Uterus (tissue), 4 donors: ENCODE results near the gene LCE1F. TPM values are rescaled to one million over a fixed set of nuclear protein-coding genes. Genes with fewer than 3 reads are reported as not detected.

ENCODE experiments used
- DNase-seq, 2 donors: peaks; one replicate each; pipeline ENCODE4 v3.0.0-alpha.2; 2019 to 2020
- H3K27ac ChIP-seq, 2 donors: fragments of 200-600 bp; sonication (generic); 1 replicate in 1 of 2; 2 replicates in 1 of 2; pipeline ENCODE4 v1.5.1; 2016 to 2018
- H3K27me3 ChIP-seq, 2 donors: fragments of 200-600 bp; sonication (generic); one replicate each; pipeline ENCODE4 v1.5.1; 2018 to 2019; ENCODE audit warnings: control low read depth in 1 of 2
- H3K36me3 ChIP-seq, 2 donors: fragments of 200-600 bp; sonication (generic); one replicate each; pipeline ENCODE4 v1.5.1; 2019; ENCODE audit warnings: control low read depth in 1 of 2
- H3K4me1 ChIP-seq, 2 donors: fragments of 200-600 bp; sonication (generic); one replicate each; pipeline ENCODE4 v1.5.1; 2018 to 2019; ENCODE audit warnings: control low read depth in 1 of 2
- H3K4me3 ChIP-seq, 2 donors: fragments of 200-600 bp; sonication (generic); 1 replicate in 1 of 2; 2 replicates in 1 of 2; pipeline ENCODE4 v1.5.1; 2018 to 2019; ENCODE audit warnings: mild to moderate bottlenecking in 1 of 2
- H3K9me3 ChIP-seq, 2 donors: fragments of 200-600 bp; sonication (generic); one replicate each; pipeline ENCODE4 v1.5.1; 2019; ENCODE audit warnings: control low read depth in 1 of 2
- CTCF ChIP-seq, 4 experiments: fragments of 200-600 bp in 2 of 4; fragments of 450-650 bp in 2 of 4; sonication (generic) in 2 of 4; IDR thresholded peaks; one replicate each; pipeline ENCODE4 v1.5.1; 2016 to 2019; ENCODE audit warnings: antibody characterized with exemption in 4 of 4, mild to moderate bottlenecking in 2 of 4, moderate library complexity in 1 of 4
- POLR2A ChIP-seq, 2 donors: fragments of 450-650 bp; IDR thresholded peaks; one replicate each; pipeline ENCODE4 v1.6.1; 2016; ENCODE audit warnings: antibody characterized with exemption in 2 of 2, mild to moderate bottlenecking in 1 of 2, moderate library complexity in 1 of 2
- intact Hi-C: fragments of 100-400 bp; cut with DNase I; formaldehyde crosslinking; loops from one replicate; pipeline ENCODE4 v1.15.1; 2023; ENCODE audit warnings: low total_unique reads
- total RNA-seq, 4 donors: library from RNA; depleted of rRNA in 3 of 4; stranded (reverse); fragments of >200 nt in 3 of 4; gene quantifications; one replicate each; pipeline versions ENCODE4 v1.1.0 to v1.2.4, GENCODE V29; 2014 to 2023
- donor health status: DM: yes; HTN: yes; CAD: no.

LCE1F gene
- total RNA-seq, 4 donors from 2014 or later: not detected

GRCh38 chr1:152811050-152811449 lies 36.1 kb downstream of the LCE1F start:
- intact Hi-C loops: no loop called here
- no peak for DNase-seq
- no peak overlapping the region for H3K4me3 ChIP-seq
- no peaks in the 10 kb centered on the region for H3K4me1 ChIP-seq
- no peaks in the 10 kb centered on the region for H3K27me3 ChIP-seq
- TF ChIP-seq POLR2A (IDR thresholded peaks at IDR 0.05) (no peak), CTCF (IDR thresholded peaks at IDR 0.05) (no peak)
- H3K9me3 ChIP-seq: no peaks in the 10 kb centered on the region
- H3K36me3 ChIP-seq: no peaks in the 10 kb centered on the region
- H3K27ac ChIP-seq: no peak overlapping the region

DNA sequence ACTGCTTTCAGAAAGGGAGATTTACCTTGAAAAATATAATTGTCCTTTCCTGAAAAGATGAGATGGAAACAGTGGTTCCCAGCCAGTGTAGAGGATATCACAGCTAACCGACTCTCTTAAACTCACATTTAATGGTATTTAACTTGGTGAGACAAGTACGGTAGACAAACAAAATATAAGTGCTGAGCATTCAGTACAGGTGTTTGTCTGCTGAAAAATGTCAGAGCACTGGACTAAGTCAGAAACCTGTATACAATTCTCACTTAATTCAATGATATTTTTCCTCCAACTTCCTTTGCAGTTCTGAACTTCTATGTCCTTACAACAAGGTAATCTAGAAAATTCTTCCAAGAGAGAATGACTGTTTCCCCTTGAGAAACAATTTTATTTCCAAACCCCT lies 36.7 kb downstream of the LCE1F start, which contains the start of gene LCE1B:
TSS of gene LCE1B (plus strand) at position 301 of the 400 bp plus-strand sequence. CDS start 476 bp downstream, outside the sequence.
- Histone ChIP-seq H3K27ac (no peak within 1 kb of the TSS), H3K9me3 (no peaks in the 10 kb centered on the region), H3K27me3 (no peaks in the 10 kb centered on the region), H3K4me1 (no peaks in the 10 kb centered on the region), H3K4me3 (no peak within 1 kb of the TSS), H3K36me3 (no peaks in the 10 kb centered on the region)
- DNase-seq: no peak
- intact Hi-C loops: no loop called here
- no peak for TF ChIP-seq POLR2A (IDR thresholded peaks at IDR 0.05)
- TF ChIP-seq CTCF (IDR thresholded peaks at IDR 0.05): no peak

DNA sequence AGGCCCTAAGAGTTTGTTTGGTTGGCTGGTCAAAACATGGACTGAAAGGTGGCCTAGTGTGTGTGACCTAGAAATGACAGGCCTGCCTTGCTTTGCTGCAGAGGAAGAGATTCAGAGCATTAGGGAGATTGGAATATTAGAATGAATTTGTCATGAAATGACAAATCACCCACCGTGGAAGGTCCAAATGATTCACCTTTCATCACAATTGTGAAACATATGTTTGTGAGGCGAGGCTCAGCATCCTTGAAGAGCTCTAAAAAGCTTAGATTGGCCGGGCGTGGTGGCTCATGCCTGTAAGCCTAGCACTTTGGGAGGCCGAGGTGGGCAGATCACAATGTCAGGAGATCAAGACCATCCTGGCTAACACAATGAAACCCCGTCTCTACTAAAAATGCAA lies 42.4 kb downstream of the LCE1F start:
- no peak overlapping the region for H3K4me3 ChIP-seq
- H3K36me3 ChIP-seq: no peaks in the 10 kb centered on the region
- H3K4me1 ChIP-seq: no peaks in the 10 kb centered on the region
- no peak for DNase-seq
- intact Hi-C loops: no loop called here
- H3K27me3 ChIP-seq: no peaks in the 10 kb centered on the region
- H3K9me3 ChIP-seq: no peaks in the 10 kb centered on the region
- TF ChIP-seq POLR2A (IDR thresholded peaks at IDR 0.05) (no peak), CTCF (IDR thresholded peaks at IDR 0.05) (no peak)
- H3K27ac ChIP-seq: no peak overlapping the region

DNA sequence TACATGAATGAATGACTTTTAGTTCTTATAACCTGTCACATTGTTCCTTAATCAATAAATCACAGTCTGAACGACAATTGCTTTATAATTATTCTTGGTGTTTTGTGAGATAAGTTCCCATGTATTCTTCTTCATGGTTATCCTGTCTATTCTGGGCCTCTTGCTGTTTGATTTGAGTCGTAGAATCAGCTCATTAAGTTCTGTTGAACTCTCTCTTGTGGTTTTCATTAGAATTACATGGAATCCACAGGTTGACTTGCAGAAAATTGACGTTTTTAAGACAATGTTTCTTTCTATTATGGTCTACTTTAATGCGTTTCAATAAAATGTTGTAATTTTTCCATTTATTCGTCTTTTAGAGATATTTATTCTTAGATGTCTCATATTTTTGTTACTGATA lies 48.4 kb downstream of the LCE1F start:
- DNase-seq: no peak
- no peak overlapping the region for H3K27ac ChIP-seq
- H3K4me3 ChIP-seq: no peak overlapping the region
- intact Hi-C loops: no loop called here
- H3K36me3 ChIP-seq: no peaks in the 10 kb centered on the region
- no peaks in the 10 kb centered on the region for H3K4me1 ChIP-seq
- no peaks in the 10 kb centered on the region for H3K9me3 ChIP-seq
- TF ChIP-seq CTCF (IDR thresholded peaks at IDR 0.05) (no peak), POLR2A (IDR thresholded peaks at IDR 0.05) (no peak)
- H3K27me3 ChIP-seq: no peaks in the 10 kb centered on the region

GRCh38 chr1:152824964-152825363 lies 50.0 kb downstream of the LCE1F start:
- no peak for TF ChIP-seq CTCF (IDR thresholded peaks at IDR 0.05)
- no peak for TF ChIP-seq POLR2A (IDR thresholded peaks at IDR 0.05)
- Histone ChIP-seq H3K36me3 (no peaks in the 10 kb centered on the region), H3K27ac (no peak overlapping the region), H3K4me1 (no peaks in the 10 kb centered on the region), H3K4me3 (no peak overlapping the region), H3K27me3 (no peaks in the 10 kb centered on the region), H3K9me3 (no peaks in the 10 kb centered on the region)
- intact Hi-C loops: no loop called here
- no peak for DNase-seq

Other genes with a start within 250 kb of the LCE1F start
- gene LCE3E, start 208.4 kb upstream of the LCE1F start, total RNA-seq: not detected
- gene LCE3D, start 194.6 kb upstream of the LCE1F start, total RNA-seq: not detected
- not detected for gene LCE3C, start 174.9 kb upstream of the LCE1F start, total RNA-seq
- gene LCE3B, start 161.3 kb upstream of the LCE1F start, total RNA-seq: not detected
- gene LCE3A, start 152.0 kb upstream of the LCE1F start, total RNA-seq: not detected
- not detected for gene LCE2D, start 111.8 kb upstream of the LCE1F start, total RNA-seq
- not detected for gene LCE2C, start 99.9 kb upstream of the LCE1F start, total RNA-seq
- not detected for gene LCE2B, start 89.0 kb upstream of the LCE1F start, total RNA-seq
- gene LCE2A, start 76.8 kb upstream of the LCE1F start, total RNA-seq: not detected
- gene LCE4A, start 67.0 kb upstream of the LCE1F start, total RNA-seq: not detected
- gene KPRP, start 17.1 kb upstream of the LCE1F start, total RNA-seq: not detected
- not detected for gene LCE1E, start 11.1 kb downstream of the LCE1F start, total RNA-seq
- gene LCE1D, start 21.6 kb downstream of the LCE1F start, total RNA-seq: not detected
- not detected for gene LCE1C, start 31.5 kb downstream of the LCE1F start, total RNA-seq
- gene LCE1B, start 36.8 kb downstream of the LCE1F start, total RNA-seq: not detected
- not detected for gene LCE1A, start 52.3 kb downstream of the LCE1F start, total RNA-seq
- gene LCE6A, start 67.7 kb downstream of the LCE1F start, total RNA-seq: not detected
- not detected for gene LCE7A, start 84.9 kb downstream of the LCE1F start, total RNA-seq
- not detected for gene SMCP, start 103.2 kb downstream of the LCE1F start, total RNA-seq
- gene IVL, start 133.4 kb downstream of the LCE1F start, total RNA-seq: not detected
- gene SPRR5, start 172.1 kb downstream of the LCE1F start, total RNA-seq: not detected
- not detected for gene SPRR4, start 195.5 kb downstream of the LCE1F start, total RNA-seq
- not detected for gene SPRR1A, start 208.9 kb downstream of the LCE1F start, total RNA-seq
- under 1 TPM in 2 of 4 donors, not detected in 2; 0.69 to 0.70 TPM for gene SPRR3, start 226.6 kb downstream of the LCE1F start, total RNA-seq